MM.1S (cell line): ENCODE data around the gene DNAAF1.

Experiments
- DNase-seq: peaks from one replicate; pipeline ENCODE4 v3.0.0-alpha.2; 2015
- H2AFZ ChIP-seq: fragments of 300-600 bp; sonication (generic); 2 replicates; pipeline ENCODE4 v1.6.0; 2016; ENCODE audit warnings: antibody characterized with exemption, low read length
- H3F3A ChIP-seq: fragments of 300-600 bp; sonication (generic); 2 replicates; pipeline ENCODE4 v1.6.1; 2016; ENCODE audit warnings: mild to moderate bottlenecking, antibody characterized with exemption, low read length, moderate library complexity, mixed read lengths; ENCODE audit not compliant: insufficient read depth
- H3K27ac ChIP-seq: fragments of 300-600 bp; sonication (generic); 2 replicates; pipeline ENCODE4 v1.5.1; 2016; ENCODE audit warnings: mild to moderate bottlenecking, low read length
- H3K27me3 ChIP-seq: fragments of 300-600 bp; sonication (generic); replicated peaks from 2 replicates; pipeline ENCODE4 v1.6.0; 2016; ENCODE audit warnings: low read length; ENCODE audit not compliant: insufficient read depth
- H3K36me3 ChIP-seq: fragments of 300-600 bp; sonication (generic); replicated peaks from 2 replicates; pipeline ENCODE4 v1.6.1; 2016; ENCODE audit warnings: mild to moderate bottlenecking, low read length, mixed read lengths; ENCODE audit not compliant: insufficient read depth
- H3K4me1 ChIP-seq: fragments of 300-600 bp; sonication (generic); 2 replicates; pipeline ENCODE4 v1.6.1; 2016; ENCODE audit warnings: low read length, mixed read lengths
- H3K4me2 ChIP-seq: fragments of 300-600 bp; sonication (generic); 2 replicates; pipeline ENCODE4 v1.6.0; 2016; ENCODE audit warnings: low read depth, low read length
- H3K4me3 ChIP-seq: fragments of 300-600 bp; sonication (generic); 2 replicates; pipeline ENCODE4 v1.5.1; 2016; ENCODE audit warnings: low read length, mixed read lengths
- H3K79me2 ChIP-seq: fragments of 300-600 bp; sonication (generic); 2 replicates; pipeline ENCODE4 v1.6.1; 2016; ENCODE audit warnings: mixed run types, low read length, mixed read lengths
- H3K9ac ChIP-seq: fragments of 300-600 bp; sonication (generic); 2 replicates; pipeline ENCODE4 v1.6.1; 2016; ENCODE audit warnings: low read length, mixed read lengths
- H3K9me2 ChIP-seq: fragments of 300-600 bp; sonication (generic); replicated peaks from 2 replicates; pipeline ENCODE4 v1.6.1; 2016; ENCODE audit warnings: mild to moderate bottlenecking, low read length, mixed read lengths; ENCODE audit not compliant: insufficient read depth
- H3K9me3 ChIP-seq: fragments of 300-600 bp; sonication (generic); replicated peaks from 2 replicates; pipeline ENCODE4 v1.6.1; 2016; ENCODE audit warnings: mild to moderate bottlenecking, low read length, mixed read lengths; ENCODE audit not compliant: insufficient read depth
- H4K20me1 ChIP-seq: fragments of 300-600 bp; sonication (generic); 2 replicates; pipeline ENCODE4 v1.6.1; 2016; ENCODE audit warnings: mild to moderate bottlenecking, low read length, moderate library complexity, mixed read lengths; ENCODE audit not compliant: insufficient read depth
- EZH2 ChIP-seq: fragments of 300-600 bp; sonication (generic); optimal IDR thresholded peaks from 2 replicates; pipeline ENCODE3; 2017; ENCODE audit warnings: low read depth, mild to moderate bottlenecking, antibody characterized with exemption, low read length, mixed read lengths
- EZH2phosphoT487 ChIP-seq: fragments of 300-600 bp; sonication (generic); IDR thresholded peaks from 2 replicates; pipeline ENCODE4 v1.6.1; 2018; ENCODE audit warnings: antibody characterized with exemption, low read length
- TF ChIP-seq, protein P1 (sequence below): fragments of 300-600 bp; sonication (generic); IDR thresholded peaks from 2 replicates; pipeline ENCODE4 v1.5.1; 2016; ENCODE audit warnings: antibody characterized with exemption, low read length, mixed read lengths

The DNAAF1 gene

DNA sequence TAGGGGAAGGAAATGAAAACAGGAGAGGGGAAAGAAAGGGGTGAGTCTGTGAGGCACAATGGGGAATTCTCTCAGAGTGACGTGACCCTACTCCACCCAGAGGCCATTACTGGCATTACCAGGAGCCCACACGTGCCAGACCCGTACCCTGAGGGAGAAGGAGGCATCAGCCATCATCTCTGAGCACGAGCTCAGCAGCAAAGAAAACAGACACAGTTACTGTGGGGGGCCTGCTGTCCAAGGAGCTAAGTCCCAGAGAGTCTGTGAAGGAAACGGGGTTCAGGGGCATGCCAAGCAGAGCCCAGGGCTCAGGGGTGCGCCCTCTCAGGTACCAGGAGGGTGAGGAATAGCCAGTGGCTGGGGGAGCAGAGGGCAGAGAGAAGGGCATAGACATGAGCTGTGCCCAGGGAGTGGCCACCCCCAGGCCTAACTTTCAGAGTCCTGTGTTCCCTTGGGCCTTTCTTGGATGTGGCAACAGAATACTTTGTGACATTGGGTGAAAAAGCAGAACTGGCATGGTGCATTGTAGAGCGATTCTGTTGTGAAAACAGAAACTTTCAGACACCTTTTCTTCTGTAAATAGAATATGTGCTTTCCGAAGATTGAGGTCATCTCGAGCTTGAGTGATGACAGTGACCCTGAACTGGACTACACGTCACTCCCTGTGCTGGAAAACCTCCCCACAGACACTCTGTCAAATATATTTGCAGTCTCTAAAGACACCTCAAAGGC, 30.4 kb downstream of the DNAAF1 start:
- H3K36me3 ChIP-seq, result no peaks in the 10 kb centered on the region
- peak overlapping the region; percentile 80 for H3K27ac ChIP-seq
- no peak for TF ChIP-seq EZH2phosphoT487
- TF ChIP-seq, protein P1, sequence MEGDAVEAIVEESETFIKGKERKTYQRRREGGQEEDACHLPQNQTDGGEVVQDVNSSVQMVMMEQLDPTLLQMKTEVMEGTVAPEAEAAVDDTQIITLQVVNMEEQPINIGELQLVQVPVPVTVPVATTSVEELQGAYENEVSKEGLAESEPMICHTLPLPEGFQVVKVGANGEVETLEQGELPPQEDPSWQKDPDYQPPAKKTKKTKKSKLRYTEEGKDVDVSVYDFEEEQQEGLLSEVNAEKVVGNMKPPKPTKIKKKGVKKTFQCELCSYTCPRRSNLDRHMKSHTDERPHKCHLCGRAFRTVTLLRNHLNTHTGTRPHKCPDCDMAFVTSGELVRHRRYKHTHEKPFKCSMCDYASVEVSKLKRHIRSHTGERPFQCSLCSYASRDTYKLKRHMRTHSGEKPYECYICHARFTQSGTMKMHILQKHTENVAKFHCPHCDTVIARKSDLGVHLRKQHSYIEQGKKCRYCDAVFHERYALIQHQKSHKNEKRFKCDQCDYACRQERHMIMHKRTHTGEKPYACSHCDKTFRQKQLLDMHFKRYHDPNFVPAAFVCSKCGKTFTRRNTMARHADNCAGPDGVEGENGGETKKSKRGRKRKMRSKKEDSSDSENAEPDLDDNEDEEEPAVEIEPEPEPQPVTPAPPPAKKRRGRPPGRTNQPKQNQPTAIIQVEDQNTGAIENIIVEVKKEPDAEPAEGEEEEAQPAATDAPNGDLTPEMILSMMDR, result peak; percentile 74
- peak overlapping the region; percentile 68 for H3K4me2 ChIP-seq
- no peaks in the 10 kb centered on the region for H4K20me1 ChIP-seq
- peak overlapping the region; percentile 30; the same call in 1 of the 2 replicates for H3K4me3 ChIP-seq
- DNase-seq, result peak; percentile 39
- no peaks in the 10 kb centered on the region for H3K27me3 ChIP-seq
- peak overlapping the region; percentile 69 for H3K9ac ChIP-seq
- no peaks in the 10 kb centered on the region for H3K9me3 ChIP-seq
- H3K9me2 ChIP-seq, result no peaks in the 10 kb centered on the region
- H3K4me1 ChIP-seq, result peaks cover 12% of the 10 kb centered on the region; the same call in 1 of the 2 replicates
- H3F3A ChIP-seq, result no peaks in the 10 kb centered on the region
- peak overlapping the region; percentile 30; the same call in 1 of the 2 replicates for H2AFZ ChIP-seq
- no peaks in the 10 kb centered on the region for H3K79me2 ChIP-seq

DNA sequence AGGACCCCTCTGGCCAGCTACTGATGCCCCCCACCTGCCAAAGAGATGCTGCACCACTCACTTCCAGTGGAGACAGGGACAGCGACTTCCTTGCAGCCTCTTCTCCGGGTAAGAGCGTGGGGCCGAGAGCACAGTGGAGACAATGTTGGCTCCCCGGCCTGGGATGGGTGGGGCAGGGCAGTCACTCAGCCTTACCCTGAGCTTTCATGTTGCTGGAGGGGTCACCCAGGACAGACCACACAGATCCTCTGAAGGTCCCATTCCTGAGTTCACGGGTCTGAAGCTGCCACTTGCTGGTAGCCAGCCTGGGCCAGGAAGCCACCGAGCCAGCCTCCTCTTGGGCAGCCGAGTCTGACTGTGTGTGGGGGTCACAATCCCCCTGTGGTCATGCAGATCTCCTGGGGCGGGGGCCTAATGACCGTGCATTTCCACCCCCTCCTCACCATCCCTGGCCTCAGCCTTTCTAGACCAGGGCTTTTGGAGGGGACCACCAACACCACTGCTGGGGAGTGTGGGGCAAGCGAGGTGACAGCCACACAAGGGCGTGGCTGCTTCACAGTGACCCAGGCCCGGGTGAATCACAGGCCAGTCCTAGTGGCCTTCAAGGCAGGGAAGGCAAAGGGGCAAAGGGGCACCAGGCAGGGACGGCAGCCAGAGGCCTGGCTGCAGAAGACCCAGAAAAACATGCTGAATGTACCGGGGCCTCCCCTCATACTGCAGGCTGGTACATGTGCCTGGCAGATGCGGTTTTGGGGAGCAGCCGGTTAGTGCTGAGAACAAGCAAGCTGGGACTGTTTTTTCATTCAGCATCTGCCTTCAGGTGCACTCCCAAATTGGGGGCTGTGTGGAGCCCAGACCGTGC, 31.3 kb downstream of the DNAAF1 start:
- Histone ChIP-seq H3K27me3 (no peaks in the 10 kb centered on the region), H4K20me1 (no peaks in the 10 kb centered on the region), H3K79me2 (no peaks in the 10 kb centered on the region), H2AFZ (0 out of 2 replicates have a peak overlapping the region, but pooled peaks have one; percentile 30), H3K9me2 (no peaks in the 10 kb centered on the region), H3K4me3 (peak overlapping the region; percentile 27; the same call in 1 of the 2 replicates), H3K4me2 (peak overlapping the region; percentile 68), H3K4me1 (peaks cover 12% of the 10 kb centered on the region; the same call in 1 of the 2 replicates), H3F3A (no peaks in the 10 kb centered on the region), H3K27ac (peak overlapping the region; percentile 80; the same call in 1 of the 2 replicates), H3K36me3 (no peaks in the 10 kb centered on the region), H3K9ac (peak overlapping the region; percentile 69), H3K9me3 (no peaks in the 10 kb centered on the region)
- DNase-seq, result no peak
- TF ChIP-seq, protein P1, result no peak
- TF ChIP-seq EZH2phosphoT487, result no peak
- TF ChIP-seq EZH2, result no peak

DNA sequence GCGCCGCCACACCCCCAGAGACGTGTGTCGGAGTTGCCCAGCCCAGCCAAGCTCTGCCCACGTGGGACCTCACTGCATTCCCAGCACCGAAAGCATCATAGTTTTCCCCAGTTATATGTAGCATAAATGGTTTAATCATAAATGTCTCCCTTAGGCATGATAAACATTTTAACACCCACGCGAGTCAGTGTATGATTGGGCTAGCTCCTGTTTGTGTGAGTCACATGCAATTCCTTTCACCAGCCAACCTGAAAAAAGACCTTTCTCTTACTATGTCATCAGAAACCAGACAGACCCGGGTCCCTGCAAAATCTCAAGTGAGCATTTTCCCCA, 32.6 kb downstream of the DNAAF1 start:
- Histone ChIP-seq H3K27me3 (no peaks in the 10 kb centered on the region), H3K4me3 (no peak overlapping the region), H4K20me1 (no peaks in the 10 kb centered on the region), H3K36me3 (no peaks in the 10 kb centered on the region), H3K4me1 (peaks cover 12% of the 10 kb centered on the region; the same call in 1 of the 2 replicates), H2AFZ (no peak overlapping the region), H3K9ac (no peak overlapping the region), H3K9me3 (no peaks in the 10 kb centered on the region), H3K4me2 (no peak overlapping the region), H3K27ac (no peak overlapping the region), H3K79me2 (no peaks in the 10 kb centered on the region), H3K9me2 (no peaks in the 10 kb centered on the region), H3F3A (no peaks in the 10 kb centered on the region)
- TF ChIP-seq, protein P1, result no peak
- no peak for TF ChIP-seq EZH2
- TF ChIP-seq EZH2phosphoT487, result no peak
- no peak for DNase-seq
